Ishikawa (cell line): ENCODE measurements around the gene SNX13.

Experiments used
- CEBPB ChIP-seq: IDR thresholded peaks from 2 replicates; pipeline ENCODE4 v1.6.1; 2012
- CREB1 ChIP-seq: IDR thresholded peaks from 2 replicates; pipeline ENCODE4 v1.6.1; 2012; ENCODE audit warnings: low read depth
- EGR1 ChIP-seq: IDR thresholded peaks from 2 replicates; pipeline ENCODE4 v1.6.1; 2012
- EP300 ChIP-seq: IDR thresholded peaks from 2 replicates; pipeline ENCODE4 v1.6.1; 2012; ENCODE audit warnings: borderline replicate concordance
- FOXM1 ChIP-seq: IDR thresholded peaks from 2 replicates; pipeline ENCODE4 v1.6.1; 2012; ENCODE audit warnings: low read depth, borderline replicate concordance
- NFIC ChIP-seq: IDR thresholded peaks from 2 replicates; pipeline ENCODE4 v1.6.1; 2012
- RAD21 ChIP-seq: IDR thresholded peaks from 2 replicates; pipeline ENCODE4 v1.6.1; 2012; ENCODE audit warnings: low read depth
- REST ChIP-seq: IDR thresholded peaks from 2 replicates; pipeline ENCODE4 v1.6.1; 2012; ENCODE audit warnings: low read depth, mild to moderate bottlenecking
- TAF1 ChIP-seq: IDR thresholded peaks from 2 replicates; pipeline ENCODE4 v1.6.1; 2012; ENCODE audit warnings: low read depth, mild to moderate bottlenecking
- TCF12 ChIP-seq: IDR thresholded peaks from 2 replicates; pipeline ENCODE4 v1.6.1; 2012; ENCODE audit warnings: low read depth
- TEAD4 ChIP-seq: IDR thresholded peaks from 2 replicates; pipeline ENCODE4 v1.6.1; 2012
- YY1 ChIP-seq: IDR thresholded peaks from 2 replicates; pipeline ENCODE4 v1.6.1; 2012; ENCODE audit warnings: low read depth
- ZBTB7A ChIP-seq: IDR thresholded peaks from 2 replicates; pipeline ENCODE4 v1.6.1; 2012; ENCODE audit warnings: low read depth
- TF ChIP-seq, protein P1 (sequence below): IDR thresholded peaks from 2 replicates; pipeline ENCODE4 v1.6.1; 2012
- TF ChIP-seq, protein P2 (sequence below): IDR thresholded peaks from 2 replicates; pipeline ENCODE4 v1.6.1; 2012

SNX13 gene

GRCh38 chr7:17912536-17913235 lies 27.6 kb downstream of the SNX13 start:
- no peak for TF ChIP-seq EP300

GRCh38 chr7:17912050-17912449 lies 28.2 kb downstream of the SNX13 start:
- no peak for TF ChIP-seq TAF1
- no peak for TF ChIP-seq TCF12
- TF ChIP-seq, protein P1, sequence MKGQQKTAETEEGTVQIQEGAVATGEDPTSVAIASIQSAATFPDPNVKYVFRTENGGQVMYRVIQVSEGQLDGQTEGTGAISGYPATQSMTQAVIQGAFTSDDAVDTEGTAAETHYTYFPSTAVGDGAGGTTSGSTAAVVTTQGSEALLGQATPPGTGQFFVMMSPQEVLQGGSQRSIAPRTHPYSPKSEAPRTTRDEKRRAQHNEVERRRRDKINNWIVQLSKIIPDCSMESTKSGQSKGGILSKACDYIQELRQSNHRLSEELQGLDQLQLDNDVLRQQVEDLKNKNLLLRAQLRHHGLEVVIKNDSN, result no peak

- TF ChIP-seq REST (no peak), FOXM1 (no peak), TAF1 (no peak), CEBPB (no peak), ZBTB7A (no peak), YY1 (no peak), NFIC (no peak), CREB1 (no peak), TEAD4 (no peak), EGR1 (no peak), TCF12 (no peak)
- TF ChIP-seq, protein P1, result no peak
- TF ChIP-seq, protein P2, sequence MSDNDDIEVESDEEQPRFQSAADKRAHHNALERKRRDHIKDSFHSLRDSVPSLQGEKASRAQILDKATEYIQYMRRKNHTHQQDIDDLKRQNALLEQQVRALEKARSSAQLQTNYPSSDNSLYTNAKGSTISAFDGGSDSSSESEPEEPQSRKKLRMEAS, result no peak
Observed at GRCh38 chr7:17910377-17910776, 29.9 kb downstream of the SNX13 start.

- TF ChIP-seq YY1, result no peak
- no peak for TF ChIP-seq TCF12
- no peak for TF ChIP-seq NFIC
- TF ChIP-seq, protein P1, result no peak
- TF ChIP-seq REST, result no peak
Observed at GRCh38 chr7:17907014-17907413, 33.3 kb downstream of the SNX13 start.

DNA sequence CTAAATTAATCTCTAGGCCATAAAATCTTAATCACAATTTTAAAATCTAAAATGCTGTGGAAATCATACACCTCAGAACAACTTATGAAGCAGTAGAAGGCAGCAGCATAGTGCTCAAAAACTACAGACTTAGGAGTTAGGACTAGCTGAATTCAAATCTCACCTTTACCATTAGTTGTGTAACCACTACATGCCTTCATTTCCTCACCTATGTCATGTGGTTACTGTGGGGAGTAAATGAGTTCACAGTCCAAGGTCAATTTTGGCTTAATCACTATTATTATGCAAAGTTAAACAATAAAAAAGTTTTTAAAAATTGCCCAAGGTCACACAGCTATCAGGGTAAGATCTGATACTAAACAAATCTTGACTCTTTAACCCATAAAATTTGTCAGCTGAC lies 37.0 kb downstream of the SNX13 start:
- TF ChIP-seq, protein P2, result no peak
- TF ChIP-seq NFIC (no peak), EP300 (no peak), FOXM1 (no peak), RAD21 (no peak), ZBTB7A (no peak), YY1 (no peak), TCF12 (no peak), CREB1 (no peak), CEBPB (no peak), EGR1 (no peak), REST (no peak), TAF1 (no peak), TEAD4 (no peak)
- TF ChIP-seq, protein P1, result no peak
